B cell (primary cell): ENCODE measurements around the gene ZDHHC19.

Experiments
- CTCF ChIP-seq: fragments of 200-600 bp; IDR thresholded peaks from one replicate; pipeline ENCODE4 v1.8.0; 2022; ENCODE audit warnings: antibody characterized with exemption, mild to moderate bottlenecking
- EZH2 ChIP-seq: IDR thresholded peaks from 2 replicates; pipeline ENCODE4 v1.6.1; 2012; ENCODE audit warnings: borderline replicate concordance, low read depth, mild to moderate bottlenecking, moderate library complexity, low read length; ENCODE audit not compliant: insufficient read depth, poor library complexity, severe bottlenecking

GRCh38 chr3:196163212-196163611 lies 48.0 kb downstream of the ZDHHC19 start:
- TF ChIP-seq CTCF (no peak), EZH2 (no peak)
